T-helper 2 cell treated with Interferon-gamma antibody and Interleukin-4, amounts not matched to agents 100 ng/mL and 5 ng/mL, for 36 hours (primary cell): ENCODE measurements around the gene DCAF11. TPM values are rescaled to one million over a fixed set of nuclear protein-coding genes. Genes with fewer than 3 reads are reported as not detected.

Experiments
- intact Hi-C: fragments of 100-400 bp; cut with micrococcal nuclease; formaldehyde crosslinking; loops from one replicate; pipeline ENCODE4 v1.15.1; 2023
- total RNA-seq: library from RNA; stranded (reverse); gene quantifications from 2 replicates; pipeline ENCODE4 v1.2.3, GENCODE V29; 2022

DCAF11 gene
- total RNA-seq, 1 donor from 2014 or later = 81.8 TPM

- intact Hi-C loops = no loop called here
Observed at GRCh38 chr14:24151404-24152080, 37.0 kb downstream of the DCAF11 start.

GRCh38 chr14:24155100-24155499, 40.5 kb downstream of the DCAF11 start:
- intact Hi-C loops = no loop called here

- intact Hi-C loops = no loop called here
Observed at GRCh38 chr14:24156840-24157239, 42.3 kb downstream of the DCAF11 start.

- intact Hi-C loops = no loop called here
Observed at GRCh38 chr14:24157331-24157730, 42.8 kb downstream of the DCAF11 start.

GRCh38 chr14:24159777-24160498, 45.4 kb downstream of the DCAF11 start:
- intact Hi-C loops = loop anchor here (2.0 kb wide), 1 partner anchor 101 kb away; no protein-coding TSS in a partner anchor

- intact Hi-C loops = loop anchor here (2.0 kb wide), 1 partner anchor 102 kb away; no protein-coding TSS in a partner anchor
Observed at GRCh38 chr14:24160499-24160849, 45.9 kb downstream of the DCAF11 start.

GRCh38 chr14:24160850-24161804, 46.5 kb downstream of the DCAF11 start, which contains the start of gene IRF9:
Gene IRF9, plus strand, starts transcription at chr14:24161265. Its CDS starts 880 bp downstream, at chr14:24162145.
- intact Hi-C loops = loop anchor here (1.0 to 2.0 kb wide), 9 partner anchors 14 to 102 kb away; partner anchors contain the start of genes CHMP4A, DCAF11, EMC9 and IPO4

- intact Hi-C loops = no loop called here
Observed at GRCh38 chr14:24162093-24162492, 47.5 kb downstream of the DCAF11 start.

GRCh38 chr14:24164518-24164991, 50.0 kb downstream of the DCAF11 start:
- intact Hi-C loops = no loop called here

GRCh38 chr14:24165785-24166184, 51.2 kb downstream of the DCAF11 start:
- intact Hi-C loops = no loop called here

- intact Hi-C loops = no loop called here
Observed at GRCh38 chr14:24167469-24168114, 53.0 kb downstream of the DCAF11 start.

GRCh38 chr14:24171422-24172260, 57.1 kb downstream of the DCAF11 start, which contains the start of gene REC8:
Gene REC8, plus strand, starts transcription at chr14:24172080. Its CDS starts 473 bp downstream, at chr14:24172553.
- intact Hi-C loops = no loop called here

- intact Hi-C loops = no loop called here
Observed at GRCh38 chr14:24172261-24172860, 57.8 kb downstream of the DCAF11 start.

- intact Hi-C loops = no loop called here
Observed at GRCh38 chr14:24172871-24173281, 58.3 kb downstream of the DCAF11 start.

Other genes starting within 250 kb of the DCAF11 start
- gene DHRS4, start 161.0 kb upstream of the DCAF11 start, total RNA-seq = 23.6 and 23.9 TPM in 2 replicates
- gene DHRS4L2, start 125.8 kb upstream of the DCAF11 start, total RNA-seq = 26.9 and 27.5 TPM in 2 replicates
- 0.73 and 0.82 TPM in 2 replicates for gene CARMIL3, start 62.8 kb upstream of the DCAF11 start, total RNA-seq
- gene CPNE6, start 43.2 kb upstream of the DCAF11 start, total RNA-seq = not detected in 2 replicates
- gene PCK2, start 20.5 kb upstream of the DCAF11 start, total RNA-seq = 55.4 and 60.4 TPM in 2 replicates
- gene NRL, start 172 bp downstream of the DCAF11 start, total RNA-seq = 2.4 and 2.9 TPM in 2 replicates
- 0.57 and 1.1 TPM in 2 replicates for gene FITM1, start 15.9 kb downstream of the DCAF11 start, total RNA-seq
- 517 and 520 TPM in 2 replicates for gene PSME1, start 21.4 kb downstream of the DCAF11 start, total RNA-seq
- 22.1 and 23.3 TPM in 2 replicates for gene EMC9, start 26.8 kb downstream of the DCAF11 start, total RNA-seq
- gene PSME2, start 31.8 kb downstream of the DCAF11 start, total RNA-seq = 725 and 729 TPM in 2 replicates
- gene RNF31, start 32.7 kb downstream of the DCAF11 start, total RNA-seq = 128 and 138 TPM in 2 replicates
- gene IRF9, start 46.5 kb downstream of the DCAF11 start, total RNA-seq = 264 and 265 TPM in 2 replicates
- gene REC8, start 57.3 kb downstream of the DCAF11 start, total RNA-seq = 66.0 and 68.7 TPM in 2 replicates
- gene IPO4, start 74.0 kb downstream of the DCAF11 start, total RNA-seq = 50.2 and 55.0 TPM in 2 replicates
- gene TM9SF1, start 80.7 kb downstream of the DCAF11 start, total RNA-seq = 41.2 and 42.6 TPM in 2 replicates
- 0.34 and 0.39 TPM in 2 replicates for gene TSSK4, start 90.9 kb downstream of the DCAF11 start, total RNA-seq
- 85.8 and 90.3 TPM in 2 replicates for gene CHMP4A, start 98.7 kb downstream of the DCAF11 start, total RNA-seq
- 11.1 and 13.8 TPM in 2 replicates for gene MDP1, start 101.3 kb downstream of the DCAF11 start, total RNA-seq
- 191 and 199 TPM in 2 replicates for gene NEDD8, start 117.6 kb downstream of the DCAF11 start, total RNA-seq
- gene GMPR2, start 118.2 kb downstream of the DCAF11 start, total RNA-seq = 59.8 and 60.9 TPM in 2 replicates
- 129 and 136 TPM in 2 replicates for gene TINF2, start 127.8 kb downstream of the DCAF11 start, total RNA-seq
- 4.1 and 5.6 TPM in 2 replicates for gene TGM1, start 148.4 kb downstream of the DCAF11 start, total RNA-seq
- 45.9 and 54.4 TPM in 2 replicates for gene RABGGTA, start 156.8 kb downstream of the DCAF11 start, total RNA-seq
- gene DHRS1, start 185.0 kb downstream of the DCAF11 start, total RNA-seq = 20.7 and 29.6 TPM in 2 replicates
- 41.3 and 41.6 TPM in 2 replicates for gene NOP9, start 185.1 kb downstream of the DCAF11 start, total RNA-seq
- 28.6 and 29.5 TPM in 2 replicates for gene CIDEB, start 193.2 kb downstream of the DCAF11 start, total RNA-seq
- 16.6 and 17.5 TPM in 2 replicates for gene LTB4R2, start 195.4 kb downstream of the DCAF11 start, total RNA-seq
- 19.2 and 23.4 TPM in 2 replicates for gene LTB4R, start 196.7 kb downstream of the DCAF11 start, total RNA-seq
- gene ADCY4, start 220.3 kb downstream of the DCAF11 start, total RNA-seq = 3.5 and 5.8 TPM in 2 replicates
- gene RIPK3, start 225.2 kb downstream of the DCAF11 start, total RNA-seq = 29.7 and 34.6 TPM in 2 replicates